NOMO-1 treated with dmso at 0.1 percent for 144 hours (cell line): ENCODE results near the gene UBE2E2.

Experiments used
- DNase-seq: peaks from one replicate; lab custom pipeline; 2025; ENCODE audit not compliant: unreplicated experiment; lab: John Stamatoyannopoulos, UW

The UBE2E2 gene

GRCh38 chr3:23192816-23193215 lies 10.3 kb upstream of the UBE2E2 start:
- no peak for DNase-seq

- DNase-seq = no peak
These were observed 9.3 kb upstream of the UBE2E2 start for GRCh38 chr3:23193831-23194230.

GRCh38 chr3:23198801-23199200 lies 4.3 kb upstream of the UBE2E2 start:
- DNase-seq = no peak

GRCh38 chr3:23199649-23200048 lies 3.5 kb upstream of the UBE2E2 start:
- no peak for DNase-seq

- no peak for DNase-seq
These were observed 1.8 kb upstream of the UBE2E2 start for GRCh38 chr3:23201154-23201838.

GRCh38 chr3:23202203-23202920 lies 765 bp upstream of the UBE2E2 start:
- DNase-seq = no peak

- no peak for DNase-seq
These were observed 692 bp downstream of the UBE2E2 start for GRCh38 chr3:23203708-23204330.

GRCh38 chr3:23206366-23206765 lies 3.2 kb downstream of the UBE2E2 start:
- no peak for DNase-seq

GRCh38 chr3:23209103-23209502 lies 6.0 kb downstream of the UBE2E2 start:
- no peak for DNase-seq

GRCh38 chr3:23209747-23210487 lies 6.8 kb downstream of the UBE2E2 start:
- no peak for DNase-seq

- no peak for DNase-seq
These were observed 10.7 kb downstream of the UBE2E2 start for GRCh38 chr3:23213813-23214212.

- DNase-seq = no peak
These were observed 14.9 kb downstream of the UBE2E2 start for GRCh38 chr3:23217872-23218554.

GRCh38 chr3:23219117-23219516 lies 16.0 kb downstream of the UBE2E2 start:
- DNase-seq = no peak

GRCh38 chr3:23219552-23219951 lies 16.4 kb downstream of the UBE2E2 start:
- no peak for DNase-seq

- peak; percentile 86 for DNase-seq
These were observed 18.0 kb downstream of the UBE2E2 start for GRCh38 chr3:23221136-23221535.

GRCh38 chr3:23232016-23232415 lies 28.9 kb downstream of the UBE2E2 start:
- DNase-seq = no peak

GRCh38 chr3:23232854-23233253 lies 29.7 kb downstream of the UBE2E2 start:
- no peak for DNase-seq

GRCh38 chr3:23235264-23235663 lies 32.1 kb downstream of the UBE2E2 start:
- DNase-seq = no peak

GRCh38 chr3:23236890-23237289 lies 33.8 kb downstream of the UBE2E2 start:
- no peak for DNase-seq

GRCh38 chr3:23238156-23238555 lies 35.0 kb downstream of the UBE2E2 start:
- DNase-seq = no peak

GRCh38 chr3:23238578-23238977 lies 35.5 kb downstream of the UBE2E2 start:
- DNase-seq = no peak
